ENCODE data around the gene OR4N2. TPM values are rescaled to one million over a fixed set of nuclear protein-coding genes. Genes with fewer than 3 reads are reported as not detected.
"Not testable (repeated sequence)": the region's sequence is repeated elsewhere in the genome, so short reads cannot be mapped to it uniquely, and the experiment has no call there.

Gene OR4N2
- total and polyA plus RNA-seq, 9 of the 15 experiments (the other 6 are each of a cell fraction or from before 2014, with no cell fraction given): not detected

- no peak for TF ChIP-seq WHSC1 (IDR thresholded peaks at IDR 0.05; ENCODE audit: low read length)
- TF ChIP-seq SMC3 (conservative IDR thresholded peaks at IDR 0.05; ENCODE audit: insufficient read depth, low read depth, low read length): no peak
- no peak for TF ChIP-seq ZNF696 (CRISPR knock-in tag; conservative IDR thresholded peaks at IDR 0.05)
Observed at GRCh38 chr14:19771895-19772430, 31.6 kb upstream of the OR4N2 start (continued).

DNA sequence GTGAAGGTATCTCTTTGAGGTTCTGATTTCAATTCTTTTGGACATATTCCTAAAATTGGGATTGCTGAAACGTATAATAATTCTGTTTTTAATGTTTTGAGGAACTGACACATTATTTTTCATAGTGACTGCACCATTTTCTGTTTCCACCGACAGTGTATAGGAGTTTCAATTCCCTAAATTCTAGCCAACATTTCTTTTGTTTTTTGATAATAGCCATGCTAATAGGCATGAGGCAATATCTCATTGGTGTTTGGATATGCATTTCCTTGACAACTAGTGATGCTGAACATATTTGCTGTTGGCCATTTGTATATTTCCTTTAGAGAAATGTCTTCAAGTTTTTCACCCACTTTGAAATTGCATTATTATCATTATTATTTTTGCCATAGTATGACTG is 31.1 kb upstream of the OR4N2 start:
- BruUV-seq (replicated peaks); in situ Hi-C loops (cut with MboI): not testable (repeated sequence)

DNA sequence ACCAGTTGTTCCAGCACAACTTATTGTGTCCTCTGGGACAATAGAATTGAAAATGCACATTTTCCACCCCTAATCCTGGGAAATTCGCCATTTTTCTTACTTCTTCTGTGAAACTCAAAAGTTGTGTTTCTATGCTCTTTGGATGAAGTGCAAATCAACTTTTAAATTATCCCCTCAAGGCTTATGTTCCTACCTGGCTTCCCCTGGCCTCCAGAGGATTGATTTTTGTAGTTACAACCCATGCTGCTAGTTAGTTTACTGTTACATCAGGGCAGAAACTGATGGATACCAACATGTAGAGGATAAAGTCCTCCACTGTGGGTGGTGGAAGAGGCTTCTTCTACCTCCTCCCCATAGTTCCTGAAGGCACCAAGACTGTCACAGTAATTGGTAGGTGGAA is 30.4 kb upstream of the OR4N2 start, which contains the start of gene OR4M1:
Gene OR4M1, plus strand, starts transcription at position 301 of the 400 bp plus-strand sequence. CDS start 6,819 bp downstream, outside the sequence.
- H3K4me2 ChIP-seq (ENCODE audit: insufficient read depth, low read length); H2AFZ ChIP-seq (ENCODE audit: low read depth, low read length); DNase-seq (ENCODE audit: extremely low read depth in 1 of 4, low spot score in 3 of 4); ATAC-seq; in situ Hi-C loops (cut with MboI); H3K9me1 ChIP-seq (ENCODE audit: control insufficient read depth, insufficient read depth, low read length); H3K36me3 ChIP-seq (ENCODE audit: control insufficient read depth, insufficient read depth, low read length); intact Hi-C loops (cut with micrococcal nuclease); H3K79me2 ChIP-seq (ENCODE audit: control insufficient read depth, insufficient read depth, low read length); H3K4me1 ChIP-seq (replicated peaks in 1 of 2; ENCODE audit: control insufficient read depth in 2 of 2, insufficient read depth in 2 of 2, low read length in 2 of 2); POLR2A ChIA-PET; FAIRE-seq; BruUV-seq (replicated peaks); H4K20me1 ChIP-seq (replicated peaks; ENCODE audit: control insufficient read depth, insufficient read depth, low read length); H3K9me3 ChIP-seq (replicated peaks; ENCODE audit: control insufficient read depth, insufficient read depth, low read depth, low read length); H3K27ac ChIP-seq (ENCODE audit: extremely low read depth, low read depth, low read length); H3K4me3 ChIP-seq; CTCF ChIA-PET (ENCODE audit: low intra/inter-chr PET ratio); H3K27me3 ChIP-seq (ENCODE audit: control insufficient read depth in 2 of 2, insufficient read depth in 2 of 2, low read length in 2 of 2); H3K9ac ChIP-seq (ENCODE audit: insufficient read depth in 1 of 2, low read depth in 2 of 2, low read length in 2 of 2): not testable (repeated sequence)
- WGBS (ENCODE audit: insufficient coverage, low coverage, missing lambda C conversion rate): 0% methylated on average over 1 of the region's 1 CpG

More for the DNA sequence above, 31.1 kb upstream of the OR4N2 start:
- DNase-seq (ENCODE audit: extremely low read depth in 1 of 4, low spot score in 3 of 4); H3K27me3 ChIP-seq (ENCODE audit: control insufficient read depth in 2 of 2, insufficient read depth in 2 of 2, low read length in 2 of 2); H3K9me3 ChIP-seq (replicated peaks; ENCODE audit: control insufficient read depth, insufficient read depth, low read depth, low read length); H3K27ac ChIP-seq (ENCODE audit: extremely low read depth, low read depth, low read length); intact Hi-C loops (cut with micrococcal nuclease); ATAC-seq; H3K9ac ChIP-seq (ENCODE audit: insufficient read depth in 1 of 2, low read depth in 2 of 2, low read length in 2 of 2); H3K9me1 ChIP-seq (ENCODE audit: control insufficient read depth, insufficient read depth, low read length); POLR2A ChIA-PET; H4K20me1 ChIP-seq (replicated peaks; ENCODE audit: control insufficient read depth, insufficient read depth, low read length); H3K4me1 ChIP-seq (replicated peaks in 1 of 2; ENCODE audit: control insufficient read depth in 2 of 2, insufficient read depth in 2 of 2, low read length in 2 of 2); H2AFZ ChIP-seq (ENCODE audit: low read depth, low read length); H3K4me3 ChIP-seq; H3K36me3 ChIP-seq (ENCODE audit: control insufficient read depth, insufficient read depth, low read length); H3K4me2 ChIP-seq (ENCODE audit: insufficient read depth, low read length); CTCF ChIA-PET (ENCODE audit: low intra/inter-chr PET ratio); FAIRE-seq; H3K79me2 ChIP-seq (ENCODE audit: control insufficient read depth, insufficient read depth, low read length): not testable (repeated sequence)
- whole genome bisulfite sequencing (ENCODE audit: insufficient coverage, low coverage, missing lambda C conversion rate): 0% methylated on average over 2 of the region's 2 CpGs

Measured in K562 (cell line).